H9 (cell line): ENCODE data around the gene COQ4. TPM values are rescaled to one million over a fixed set of nuclear protein-coding genes. Genes with fewer than 3 reads are reported as not detected.

ENCODE experiments used
- DNase-seq: peaks from one replicate; pipeline ENCODE4 v3.0.0-alpha.2; 2017
- H2AFZ ChIP-seq: one replicate; pipeline ENCODE4 v1.6.1; 2013; ENCODE audit warnings: mild to moderate bottlenecking, low read length, control low read depth, moderate library complexity
- H2AK5ac ChIP-seq: 2 replicates; pipeline ENCODE4 v1.6.1; 2013; ENCODE audit warnings: low read length, control low read depth, mixed read lengths; ENCODE audit not compliant: insufficient read length
- H2BK120ac ChIP-seq: one replicate; pipeline ENCODE4 v1.6.1; 2013; ENCODE audit warnings: low read depth, mild to moderate bottlenecking, low read length, control low read depth, inconsistent platforms; ENCODE audit not compliant: poor library complexity, severe bottlenecking
- H2BK12ac ChIP-seq: 2 replicates; pipeline ENCODE4 v1.6.1; 2013; ENCODE audit warnings: low read length, control low read depth, mixed read lengths, low read depth; ENCODE audit not compliant: insufficient read length
- H2BK15ac ChIP-seq: 2 replicates; pipeline ENCODE4 v1.6.1; 2013; ENCODE audit warnings: low read depth, low read length, control low read depth
- H2BK20ac ChIP-seq: one replicate; pipeline ENCODE4 v1.6.1; 2013; ENCODE audit warnings: low read depth, mild to moderate bottlenecking, low read length, control low read depth, inconsistent platforms; ENCODE audit not compliant: poor library complexity, severe bottlenecking
- H2BK5ac ChIP-seq: 2 replicates; pipeline ENCODE4 v1.6.1; 2013; ENCODE audit warnings: low read length, control low read depth, mixed read lengths; ENCODE audit not compliant: insufficient read length
- H3K14ac ChIP-seq: 2 replicates; pipeline ENCODE4 v1.6.1; 2013; ENCODE audit warnings: low read length, control low read depth; ENCODE audit not compliant: insufficient read depth
- H3K18ac ChIP-seq: 2 replicates; pipeline ENCODE4 v1.6.1; 2013; ENCODE audit warnings: low read depth, mild to moderate bottlenecking, mixed read lengths, low read length, control low read depth; ENCODE audit not compliant: insufficient read length
- H3K23ac ChIP-seq: 2 replicates; pipeline ENCODE4 v1.6.1; 2013; ENCODE audit warnings: low read length, control low read depth, mixed read lengths, low read depth; ENCODE audit not compliant: insufficient read length
- H3K23me2 ChIP-seq: 2 replicates; pipeline ENCODE4 v1.6.1; 2013; ENCODE audit warnings: low read depth, mild to moderate bottlenecking, mixed read lengths, low read length, control low read depth; ENCODE audit not compliant: insufficient read length, poor library complexity, severe bottlenecking
- H3K27ac ChIP-seq: 2 replicates; pipeline ENCODE4 v1.5.1; 2013; ENCODE audit warnings: low read length, control low read depth, mixed read lengths, low read depth; ENCODE audit not compliant: insufficient read length
- H3K27me3 ChIP-seq: 2 replicates; pipeline ENCODE4 v1.6.1; 2013; ENCODE audit warnings: low read length, control low read depth, inconsistent platforms; ENCODE audit not compliant: insufficient read depth
- H3K4ac ChIP-seq: 2 replicates; pipeline ENCODE4 v1.6.1; 2013; ENCODE audit warnings: low read depth, mild to moderate bottlenecking, control low read depth, inconsistent platforms, low read length, moderate library complexity
- H3K4me1 ChIP-seq: 2 replicates; pipeline ENCODE4 v1.6.1; 2013; ENCODE audit warnings: low read length, control low read depth, inconsistent platforms; ENCODE audit not compliant: insufficient read depth
- H3K4me2 ChIP-seq: 2 replicates; pipeline ENCODE4 v1.6.1; 2013; ENCODE audit warnings: low read length, control low read depth, mixed read lengths; ENCODE audit not compliant: insufficient read length, insufficient read depth
- H3K56ac ChIP-seq: 2 replicates; pipeline ENCODE4 v1.6.1; 2013; ENCODE audit warnings: low read depth, mild to moderate bottlenecking, mixed read lengths, low read length, control low read depth; ENCODE audit not compliant: insufficient read length
- H3K79me1 ChIP-seq: 2 replicates; pipeline ENCODE4 v1.6.1; 2013; ENCODE audit warnings: low read depth, mild to moderate bottlenecking, moderate library complexity, low read length, control low read depth, inconsistent platforms; ENCODE audit not compliant: insufficient read depth, poor library complexity, severe bottlenecking
- H3K79me2 ChIP-seq: 2 replicates; pipeline ENCODE4 v1.6.1; 2013; ENCODE audit warnings: low read length, control low read depth, inconsistent platforms; ENCODE audit not compliant: insufficient read depth
- H3K9ac ChIP-seq: 2 replicates; pipeline ENCODE4 v1.6.1; 2013; ENCODE audit warnings: low read length, control low read depth, mixed read lengths; ENCODE audit not compliant: insufficient read length; ENCODE audit errors: extremely low read depth
- H3K9me3 ChIP-seq: one replicate; pipeline ENCODE4 v1.6.1; 2013; ENCODE audit warnings: low read depth, low read length, inconsistent platforms; ENCODE audit not compliant: control insufficient read depth
- H3T11ph ChIP-seq: one replicate; pipeline ENCODE4 v1.6.1; 2013; ENCODE audit warnings: mild to moderate bottlenecking, low read length, control low read depth, inconsistent platforms
- H4K20me1 ChIP-seq: one replicate; pipeline ENCODE4 v1.6.1; 2013; ENCODE audit not compliant: control insufficient read depth, insufficient read length, insufficient read depth
- H4K5ac ChIP-seq: 2 replicates; pipeline ENCODE4 v1.6.1; 2013; ENCODE audit warnings: low read depth, mild to moderate bottlenecking, mixed read lengths, low read length, control low read depth; ENCODE audit not compliant: insufficient read length
- H4K8ac ChIP-seq: replicated peaks from 2 replicates; pipeline ENCODE4 v1.6.1; 2013; ENCODE audit warnings: low read length, control low read depth, mixed read lengths, low read depth; ENCODE audit not compliant: insufficient read length
- H4K91ac ChIP-seq: 2 replicates; pipeline ENCODE4 v1.6.1; 2013; ENCODE audit warnings: low read depth, mild to moderate bottlenecking, moderate library complexity, mixed read lengths, low read length, control low read depth; ENCODE audit not compliant: insufficient read length
- H3K27ac Mint-ChIP-seq, 3 experiments: 2 replicates in 2 of 3; 3 replicates in 1 of 3; pipeline ENCODE4 v1.8.0; 2020 to 2021; ENCODE audit warnings: mixed read lengths in 3 of 3, mild to moderate bottlenecking in 1 of 3, moderate library complexity in 1 of 3
- H3K27me3 Mint-ChIP-seq: 2 replicates; pipeline ENCODE4 v1.8.0; 2021; ENCODE audit warnings: low read depth, mild to moderate bottlenecking, moderate library complexity, mixed read lengths
- H3K36me3 Mint-ChIP-seq, 3 experiments: 2 replicates in 2 of 3; 3 replicates in 1 of 3; pipeline ENCODE4 v1.8.0; 2020 to 2021; ENCODE audit warnings: low read depth in 3 of 3, mixed read lengths in 3 of 3; ENCODE audit not compliant: insufficient read depth in 1 of 3
- H3K4me1 Mint-ChIP-seq, 2 experiments: 2 replicates each; pipeline ENCODE4 v1.8.0; 2020; ENCODE audit warnings: mixed read lengths in 2 of 2
- H3K4me3 Mint-ChIP-seq, 2 experiments: 2 replicates in 1 of 2; 3 replicates in 1 of 2; pipeline ENCODE4 v1.8.0; 2020 to 2021; ENCODE audit warnings: mild to moderate bottlenecking in 2 of 2, mixed read lengths in 2 of 2, moderate library complexity in 1 of 2
- H3K9me3 Mint-ChIP-seq, 2 experiments: 2 replicates in 1 of 2; 3 replicates in 1 of 2; pipeline ENCODE4 v1.8.0; 2020; ENCODE audit warnings: mild to moderate bottlenecking in 2 of 2, mixed read lengths in 2 of 2, moderate library complexity in 1 of 2
- CTCF ChIP-seq: fragments of 200-600 bp; sonication (generic); conservative IDR thresholded peaks from 3 replicates; pipeline ENCODE4 v1.8.0; 2021; ENCODE audit warnings: antibody characterized with exemption, mild to moderate bottlenecking
- WGBS: extraction: QIAGEN DNeasy Blood & Tissue Kit; methylation state at CpG from one replicate; pipeline ENCODE4 v1.1.7; 2013; ENCODE audit warnings: missing lambda C conversion rate, low lambda C conversion rate, mixed read lengths; ENCODE audit not compliant: insufficient read length; ENCODE audit errors: extremely low coverage; 5-methylcytosine and 5-hydroxymethylcytosine counted together
- total RNA-seq: library from RNA; stranded (reverse); gene quantifications from 2 replicates; pipeline ENCODE4 v1.2.1, GENCODE V29; 2021

COQ4 gene
- total RNA-seq, 1 experiment from 2014 or later = 38.4 TPM

- H4K5ac ChIP-seq = no peak overlapping the region
- no peak overlapping the region for H3K9ac ChIP-seq
- peaks cover 6% of the 10 kb centered on the region; the same call in 1 of the 2 replicates for H3K27me3 ChIP-seq
- no peak overlapping the region for H4K91ac ChIP-seq
- H3K9me3 ChIP-seq = no peaks in the 10 kb centered on the region
- H3K23me2 ChIP-seq = no peaks in the 10 kb centered on the region
- H3T11ph ChIP-seq = no peak overlapping the region
- no peak overlapping the region for H3K4me2 ChIP-seq
- H3K4me1 ChIP-seq = no peaks in the 10 kb centered on the region
- H3K23ac ChIP-seq = no peak overlapping the region
- no peak overlapping the region for H4K8ac ChIP-seq
- no peaks in the 10 kb centered on the region for H3K79me1 ChIP-seq
- no peak for TF ChIP-seq CTCF
- H3K56ac ChIP-seq = no peak overlapping the region
- H2BK12ac ChIP-seq = no peak overlapping the region
- H3K14ac ChIP-seq = no peak overlapping the region
- H3K18ac ChIP-seq = no peak overlapping the region
- no peak overlapping the region for H2BK120ac ChIP-seq
- H2BK15ac ChIP-seq = no peak overlapping the region
- H2AFZ ChIP-seq = no peak overlapping the region
- H3K4me3 Mint-ChIP-seq = no peak overlapping the region
- H3K4me1 Mint-ChIP-seq = peaks cover 0 to 7% of the 10 kb centered on the region in 2 experiments; a peak in 2 of 4 replicates
- H4K20me1 ChIP-seq = no peaks in the 10 kb centered on the region
- DNase-seq = no peak
- H3K79me2 ChIP-seq = no peaks in the 10 kb centered on the region
- no peak overlapping the region for H2AK5ac ChIP-seq
- no peak overlapping the region for H3K27ac Mint-ChIP-seq
- peaks cover 30% of the 10 kb centered on the region for H3K27me3 Mint-ChIP-seq
- H2BK5ac ChIP-seq = no peak overlapping the region
- H3K27ac ChIP-seq = no peak overlapping the region
- H3K36me3 Mint-ChIP-seq = peaks cover 4 to 14% (median 6%) of the 10 kb centered on the region in 3 experiments; a peak in 6 of 7 replicates
- H2BK20ac ChIP-seq = no peak overlapping the region
- no peak overlapping the region for H3K4ac ChIP-seq
- whole genome bisulfite sequencing = no CpG with 5 or more reads among the region's 8 CpGs
- no peaks in the 10 kb centered on the region; a peak in 1 of 5 replicates for H3K9me3 Mint-ChIP-seq
These were observed 35.5 kb downstream of the COQ4 start for GRCh38 chr9:128358090-128358489.
